Measurements from ENCODE around the gene PCSK5. TPM values are rescaled to one million over a fixed set of nuclear protein-coding genes. Genes with fewer than 3 reads are reported as not detected.

The PCSK5 gene
- total and polyA plus RNA-seq, 2 donors (not counting 3 experiments of a cell fraction or from before 2014, with no cell fraction given) = 2.6 to 4.8 TPM

DNA sequence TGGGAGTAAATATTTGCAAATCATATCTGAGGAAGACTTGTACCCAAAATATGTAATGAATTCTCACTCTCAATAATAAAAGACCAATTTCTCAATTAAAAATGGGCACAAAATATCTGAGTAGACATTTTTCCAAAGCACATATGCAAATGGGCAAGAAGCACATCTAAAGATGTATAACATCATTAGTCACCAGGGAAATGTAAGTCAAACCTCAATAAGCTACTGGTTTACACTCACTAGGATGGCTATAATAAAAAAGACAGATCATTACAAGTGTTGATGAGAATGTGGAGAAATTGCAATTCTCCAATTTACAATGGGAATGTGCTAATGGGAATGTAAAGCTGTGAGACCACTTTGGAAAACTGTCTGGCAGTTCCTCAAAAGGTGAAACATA is 13.9 kb downstream of the PCSK5 start:
- Histone ChIP-seq H3K9me1 (replicated peaks; ENCODE audit: control insufficient read depth, extremely low read depth, insufficient read depth, low read length) (no peaks in the 10 kb centered on the region), H4K20me1 (replicated peaks; ENCODE audit: control insufficient read depth, extremely low read depth, insufficient read depth, low read length) (no peaks in the 10 kb centered on the region), H3K36me3 (ENCODE audit: control insufficient read depth in 2 of 2, extremely low read depth in 1 of 2, insufficient read depth in 2 of 2, low read length in 2 of 2) (no peaks in the 10 kb centered on the region), H3K9me3 (replicated peaks; ENCODE audit: control insufficient read depth, insufficient read depth, low read length) (no peaks in the 10 kb centered on the region), H3K27me3 (ENCODE audit: control insufficient read depth in 2 of 2, insufficient read depth in 2 of 2, low read length in 2 of 2) (no peaks in the 10 kb centered on the region), H3K9ac (replicated peaks; ENCODE audit: extremely low read depth, insufficient read depth, low read length) (no peak overlapping the region), H2AFZ (ENCODE audit: low read depth, low read length) (no peak overlapping the region), H3K4me2 (ENCODE audit: insufficient read depth, low read length) (no peak overlapping the region), H3K4me3 (replicated peaks in 1 of 3; ENCODE audit: insufficient read depth in 1 of 3, low read depth in 1 of 3, low read length in 3 of 3) (no peak overlapping the region), H3K4me1 (ENCODE audit: control insufficient read depth, extremely low read depth, insufficient read depth, low read length) (peaks cover 2% of the 10 kb centered on the region), H3K27ac (ENCODE audit: insufficient read depth, low read depth, low read length) (no peak overlapping the region), H3K79me2 (ENCODE audit: control insufficient read depth, insufficient read depth, low read length) (no peaks in the 10 kb centered on the region)
- no peak for DNase-seq (ENCODE audit: low read depth, low spot score)
- POLR2A ChIA-PET = interaction anchor here (0.6 kb wide), 1 partner anchor 446 kb away, joined by 3 read pairs; no protein-coding TSS in a partner anchor
- CTCF ChIA-PET = no interaction called here
- FAIRE-seq = no peak
- dilution Hi-C loops (cut with MboI; ENCODE audit: extremely low pct_ligation_motif_present, low sequenced_read_pairs) (no loop called here), intact Hi-C loops (cut with micrococcal nuclease) (no loop called here)
- TF ChIP-seq POLR2A (IDR thresholded peaks at IDR 0.05; ENCODE audit: low read depth, low read length) = no peak
- no peak for TF ChIP-seq GATA2 (IDR thresholded peaks at IDR 0.05; ENCODE audit: insufficient read depth, insufficient read length, low read depth, low read length)
- TF ChIP-seq, protein P1, sequence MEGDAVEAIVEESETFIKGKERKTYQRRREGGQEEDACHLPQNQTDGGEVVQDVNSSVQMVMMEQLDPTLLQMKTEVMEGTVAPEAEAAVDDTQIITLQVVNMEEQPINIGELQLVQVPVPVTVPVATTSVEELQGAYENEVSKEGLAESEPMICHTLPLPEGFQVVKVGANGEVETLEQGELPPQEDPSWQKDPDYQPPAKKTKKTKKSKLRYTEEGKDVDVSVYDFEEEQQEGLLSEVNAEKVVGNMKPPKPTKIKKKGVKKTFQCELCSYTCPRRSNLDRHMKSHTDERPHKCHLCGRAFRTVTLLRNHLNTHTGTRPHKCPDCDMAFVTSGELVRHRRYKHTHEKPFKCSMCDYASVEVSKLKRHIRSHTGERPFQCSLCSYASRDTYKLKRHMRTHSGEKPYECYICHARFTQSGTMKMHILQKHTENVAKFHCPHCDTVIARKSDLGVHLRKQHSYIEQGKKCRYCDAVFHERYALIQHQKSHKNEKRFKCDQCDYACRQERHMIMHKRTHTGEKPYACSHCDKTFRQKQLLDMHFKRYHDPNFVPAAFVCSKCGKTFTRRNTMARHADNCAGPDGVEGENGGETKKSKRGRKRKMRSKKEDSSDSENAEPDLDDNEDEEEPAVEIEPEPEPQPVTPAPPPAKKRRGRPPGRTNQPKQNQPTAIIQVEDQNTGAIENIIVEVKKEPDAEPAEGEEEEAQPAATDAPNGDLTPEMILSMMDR (IDR thresholded peaks at IDR 0.05; ENCODE audit: extremely low read depth in 1 of 2, insufficient read depth in 1 of 2, low read depth in 1 of 2, low read length in 2 of 2) = no peak
- no peak for TF ChIP-seq FOS (IDR thresholded peaks at IDR 0.05; ENCODE audit: borderline replicate concordance, insufficient read depth, low read length)
- TF ChIP-seq, protein P2, sequence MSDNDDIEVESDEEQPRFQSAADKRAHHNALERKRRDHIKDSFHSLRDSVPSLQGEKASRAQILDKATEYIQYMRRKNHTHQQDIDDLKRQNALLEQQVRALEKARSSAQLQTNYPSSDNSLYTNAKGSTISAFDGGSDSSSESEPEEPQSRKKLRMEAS (IDR thresholded peaks at IDR 0.05; ENCODE audit: insufficient read depth, insufficient read length) = no peak
- TF ChIP-seq MYC (IDR thresholded peaks at IDR 0.05; ENCODE audit: low read depth, low read length) = no peak
- TF ChIP-seq JUN (IDR thresholded peaks at IDR 0.05; ENCODE audit: borderline replicate concordance, insufficient read depth, insufficient read length, low read depth) = no peak
- TF ChIP-seq EZH2 (IDR thresholded peaks at IDR 0.05; ENCODE audit: borderline replicate concordance, low read depth, low read length, severe bottlenecking) = no peak
- BruUV-seq (replicated peaks) = no TSS peak
